ENCODE results near the gene EDC3.
A peak's percentile ranks its signal among the peaks of the same experiment; 100 is the strongest.
"Not testable (repeated sequence)": the region's sequence is repeated elsewhere in the genome, so short reads cannot be mapped to it uniquely, and the experiment has no call there.

Gene EDC3

GRCh38 chr15:74653426-74654102 is 42.3 kb downstream of the EDC3 start:
- no peak for DNase-seq (ENCODE audit: low read depth in 2 of 2)

- DNase-seq (ENCODE audit: low read depth in 2 of 2) = no peak
Measured at GRCh38 chr15:74651242-74651741, 44.5 kb downstream of the EDC3 start.

GRCh38 chr15:74648051-74648842 is 47.6 kb downstream of the EDC3 start:
- no peak for DNase-seq (ENCODE audit: low read depth in 2 of 2)

- DNase-seq (ENCODE audit: low read depth in 2 of 2) = no peak
Measured at GRCh38 chr15:74646480-74646879, 49.3 kb downstream of the EDC3 start.

GRCh38 chr15:74643665-74644204 is 52.1 kb downstream of the EDC3 start:
- DNase-seq (ENCODE audit: low read depth in 2 of 2) = no peak

- DNase-seq (ENCODE audit: low read depth in 2 of 2) = no peak
Measured at GRCh38 chr15:74642734-74643664, 52.8 kb downstream of the EDC3 start.

- DNase-seq (ENCODE audit: low read depth in 2 of 2) = no peak
Measured at GRCh38 chr15:74642348-74642733, 53.5 kb downstream of the EDC3 start.

GRCh38 chr15:74641151-74641550 is 54.7 kb downstream of the EDC3 start:
- no peak for DNase-seq (ENCODE audit: low read depth in 2 of 2)

- no peak for DNase-seq (ENCODE audit: low read depth in 2 of 2)
Measured at GRCh38 chr15:74636984-74637383, 58.8 kb downstream of the EDC3 start.

- peak; percentile 60 to 66 for DNase-seq (ENCODE audit: low read depth in 2 of 2)
Measured at GRCh38 chr15:74635228-74635627, 60.6 kb downstream of the EDC3 start.

GRCh38 chr15:74633781-74634180 is 62.0 kb downstream of the EDC3 start:
- no peak for DNase-seq (ENCODE audit: low read depth in 2 of 2)

- DNase-seq (ENCODE audit: low read depth in 2 of 2) = no peak
Measured at GRCh38 chr15:74632601-74633000, 63.2 kb downstream of the EDC3 start.

GRCh38 chr15:74631935-74632560 is 63.8 kb downstream of the EDC3 start:
- peak; percentile 45 to 53 for DNase-seq (ENCODE audit: low read depth in 2 of 2)

GRCh38 chr15:74631408-74631807 is 64.4 kb downstream of the EDC3 start:
- DNase-seq (ENCODE audit: low read depth in 2 of 2) = no peak

- no peak for DNase-seq (ENCODE audit: low read depth in 2 of 2)
Measured at GRCh38 chr15:74631087-74631385, 64.8 kb downstream of the EDC3 start.

GRCh38 chr15:74630284-74631086 is 65.3 kb downstream of the EDC3 start:
- no peak for DNase-seq (ENCODE audit: low read depth in 2 of 2)

- not testable (repeated sequence) for DNase-seq (ENCODE audit: low read depth in 2 of 2)
Measured at GRCh38 chr15:74629696-74630095, 66.1 kb downstream of the EDC3 start.

- DNase-seq (ENCODE audit: low read depth in 2 of 2) = no peak
Measured at GRCh38 chr15:74628949-74629348, 66.9 kb downstream of the EDC3 start.

- no peak for DNase-seq (ENCODE audit: low read depth in 2 of 2)
Measured at GRCh38 chr15:74628199-74628598, 67.6 kb downstream of the EDC3 start.

- no peak for DNase-seq (ENCODE audit: low read depth in 2 of 2)
Measured at GRCh38 chr15:74627766-74628165, 68.1 kb downstream of the EDC3 start.

Measured in stimulated activated CD4-positive, alpha-beta T cell treated with anti-CD3 and anti-CD28 coated beads, Interleukin-4, amount 100 ng/mL, for 48 hours (primary cell).